HG03066 (cell line): Measurements from ENCODE around the gene GNPTG.

Experiments
- ATAC-seq: cut with Tn5 transposase; IDR thresholded peaks from one replicate; pipeline ENCODE4 v1.9.1; 2021; ENCODE audit warnings: low read depth; ENCODE audit not compliant: unreplicated experiment

The GNPTG gene

GRCh38 chr16:1387331-1387730 lies 35.6 kb downstream of the GNPTG start:
- no peak for ATAC-seq

- no peak for ATAC-seq
Measured at GRCh38 chr16:1389762-1390161, 38.0 kb downstream of the GNPTG start.

GRCh38 chr16:1390239-1390779 lies 38.6 kb downstream of the GNPTG start:
- no peak for ATAC-seq

- ATAC-seq = no peak
Measured at GRCh38 chr16:1392826-1393225, 41.1 kb downstream of the GNPTG start.

- ATAC-seq = no peak
Measured at GRCh38 chr16:1393613-1394176, 42.0 kb downstream of the GNPTG start.

GRCh38 chr16:1394367-1394951 lies 42.7 kb downstream of the GNPTG start:
- no peak for ATAC-seq

GRCh38 chr16:1395444-1396031 lies 43.8 kb downstream of the GNPTG start:
- ATAC-seq = no peak

GRCh38 chr16:1397779-1398178 lies 46.0 kb downstream of the GNPTG start:
- no peak for ATAC-seq

- no peak for ATAC-seq
Measured at GRCh38 chr16:1398351-1398750, 46.6 kb downstream of the GNPTG start.

- no peak for ATAC-seq
Measured at GRCh38 chr16:1398826-1399581, 47.3 kb downstream of the GNPTG start.

- no peak for ATAC-seq
Measured at GRCh38 chr16:1401061-1401757, 49.5 kb downstream of the GNPTG start.

GRCh38 chr16:1401758-1402154 lies 50.0 kb downstream of the GNPTG start:
- ATAC-seq = no peak

- ATAC-seq = no peak
Measured at GRCh38 chr16:1403036-1403435, 51.3 kb downstream of the GNPTG start.

GRCh38 chr16:1403733-1404132 lies 52.0 kb downstream of the GNPTG start:
- no peak for ATAC-seq

GRCh38 chr16:1407753-1408152 lies 56.0 kb downstream of the GNPTG start:
- no peak for ATAC-seq

GRCh38 chr16:1408171-1408837 lies 56.6 kb downstream of the GNPTG start:
- ATAC-seq = peak; percentile 73

GRCh38 chr16:1412847-1413246 lies 61.1 kb downstream of the GNPTG start:
- ATAC-seq = no peak
